Stimulated activated naive CD4-positive, alpha-beta T cell (primary cell): Measurements from ENCODE around the gene PKIG.

Source experiments
- DNase-seq, 6 experiments: peaks; one replicate each; lab custom pipeline; 2025; lab: John Stamatoyannopoulos, UW

Gene PKIG

DNA sequence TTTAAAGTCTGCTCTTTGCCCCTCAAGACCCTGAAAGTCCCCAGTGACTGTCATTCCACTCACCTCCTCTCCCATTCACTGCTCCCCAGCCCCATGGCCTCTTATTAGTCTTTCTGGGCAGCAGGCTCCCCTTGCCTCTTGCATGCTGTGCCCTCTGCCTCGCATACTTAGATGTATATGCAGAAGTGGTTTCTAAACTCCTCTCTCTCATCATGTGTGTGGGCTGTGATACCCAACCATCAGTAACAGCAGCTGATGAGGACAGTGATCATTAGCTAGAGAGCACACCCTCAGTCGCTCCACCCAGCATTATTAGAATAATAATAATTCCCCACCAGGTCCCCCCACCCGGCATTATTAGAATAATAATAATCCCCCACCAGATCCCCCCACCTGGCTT lies 14.5 kb downstream of the PKIG start:
- DNase-seq: no peak

DNA sequence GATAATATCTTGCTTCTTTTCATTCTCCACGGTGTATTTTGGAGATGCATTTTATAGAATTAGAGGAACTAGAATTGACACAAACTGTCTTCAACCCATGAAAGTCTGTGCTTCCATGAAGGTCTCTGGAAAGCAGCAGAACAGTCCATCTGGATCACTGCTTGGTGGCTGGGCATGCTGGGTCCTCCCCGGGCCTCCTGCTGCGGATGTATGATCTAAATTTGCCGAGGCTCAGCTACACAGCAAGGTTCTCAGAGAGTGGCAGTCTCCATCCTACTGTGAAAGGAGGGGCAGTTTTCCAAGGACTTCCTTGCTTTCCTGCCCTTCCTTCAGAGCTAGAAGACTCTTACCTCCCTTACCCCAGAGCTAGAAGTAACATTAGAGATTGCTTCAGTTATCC lies 15.1 kb downstream of the PKIG start:
- DNase-seq: no peak

DNA sequence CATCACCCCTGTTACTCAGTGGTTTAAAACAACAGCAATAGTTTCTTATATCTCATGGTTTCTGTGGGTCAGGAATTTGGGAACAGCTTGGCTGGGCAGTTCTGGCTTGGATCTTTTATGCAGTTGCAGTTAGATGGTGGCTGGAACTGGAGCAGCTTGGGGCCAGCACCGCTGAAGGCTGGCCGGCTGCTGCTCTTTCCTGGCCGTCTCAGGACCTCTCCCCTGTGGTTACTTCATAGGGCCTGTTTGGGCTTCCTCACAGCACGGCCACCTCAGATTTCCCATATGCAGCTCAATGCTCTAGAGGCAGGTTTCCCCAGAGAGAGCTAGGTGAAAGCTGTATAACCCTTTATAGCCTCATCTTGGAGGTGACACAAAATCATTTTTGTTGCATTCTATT lies 15.6 kb downstream of the PKIG start:
- DNase-seq: no peak

DNA sequence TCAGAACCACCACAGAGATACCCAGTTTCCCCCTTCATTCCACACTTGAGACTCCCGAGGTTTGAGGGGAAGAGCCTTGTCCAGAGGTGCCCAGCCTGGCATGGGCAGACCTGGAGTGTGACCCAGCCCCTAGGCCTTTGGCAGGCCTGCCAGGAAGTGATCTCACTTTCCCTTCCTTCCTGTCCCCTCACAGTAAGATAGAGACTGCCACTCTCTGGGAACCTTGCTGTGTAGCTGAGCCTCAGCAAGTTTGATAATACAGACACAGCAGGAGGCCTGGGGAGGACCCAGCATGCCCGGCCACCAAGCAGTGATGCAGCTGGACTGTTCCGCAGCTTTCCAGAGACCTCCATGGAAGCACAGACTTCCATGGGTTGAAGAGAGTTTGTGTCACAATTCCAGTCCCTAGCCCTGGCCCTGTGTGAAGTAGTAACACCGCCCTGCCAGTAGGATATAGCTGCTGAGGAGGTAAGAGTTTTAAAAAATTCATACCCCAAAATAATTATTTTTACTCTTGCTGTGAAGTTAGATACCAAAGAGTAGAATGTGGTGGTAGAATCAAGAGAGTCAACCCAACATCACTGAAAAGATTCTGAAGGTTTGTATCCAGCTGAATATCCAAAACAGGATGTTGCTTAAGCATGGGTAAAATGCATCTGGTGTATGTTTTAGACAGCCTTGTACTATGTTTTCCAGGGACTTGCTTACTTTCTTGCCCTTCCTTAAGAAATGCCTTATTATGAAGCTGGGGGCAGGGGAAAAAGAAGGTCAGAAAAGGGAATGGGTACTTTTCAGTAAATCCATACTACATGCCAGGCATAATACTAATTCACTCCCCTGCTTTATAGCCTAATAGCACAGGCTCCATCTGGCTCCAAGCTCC lies 16.3 kb downstream of the PKIG start:
- DNase-seq: peak in 1 of 6 experiments; percentile 18

DNA sequence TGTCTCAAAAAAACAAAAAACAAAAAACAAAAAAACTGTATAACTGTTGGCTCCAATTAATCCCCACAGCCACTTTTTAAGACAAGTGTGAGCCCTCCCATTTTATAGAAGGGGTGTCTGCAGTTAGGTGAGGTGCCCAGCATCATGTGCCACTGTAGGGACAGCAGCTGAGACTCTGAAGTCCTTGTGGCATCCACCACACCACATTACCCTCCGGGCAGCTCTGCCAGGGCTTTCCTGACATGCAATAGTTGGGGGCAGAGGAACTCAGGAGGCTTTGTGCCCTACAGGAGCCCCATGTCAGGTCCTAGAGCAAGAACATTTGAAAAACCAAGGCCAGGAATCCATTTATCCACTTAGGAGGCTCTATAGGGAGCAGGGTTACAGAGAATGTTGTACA lies 17.3 kb downstream of the PKIG start:
- DNase-seq: no peak

DNA sequence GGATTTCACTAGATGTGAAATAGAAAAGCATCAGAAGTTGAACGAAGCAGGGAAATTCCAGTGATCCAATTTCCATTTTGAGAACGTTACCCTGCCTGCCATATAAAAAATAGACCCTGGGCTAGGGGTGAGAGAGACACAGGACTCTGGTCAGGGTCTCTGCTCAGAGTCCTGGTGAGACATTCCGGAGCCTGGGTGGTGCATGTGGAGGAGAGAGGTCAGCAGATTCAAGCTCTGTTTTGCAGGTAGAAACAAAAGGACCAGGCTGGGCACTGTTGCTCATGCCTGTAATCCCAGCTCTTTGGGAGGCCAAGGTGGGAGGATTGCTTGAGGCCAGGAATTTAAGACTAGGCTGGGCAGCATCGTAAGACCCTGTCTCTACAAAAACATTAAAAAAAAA lies 17.9 kb downstream of the PKIG start:
- DNase-seq: no peak

DNA sequence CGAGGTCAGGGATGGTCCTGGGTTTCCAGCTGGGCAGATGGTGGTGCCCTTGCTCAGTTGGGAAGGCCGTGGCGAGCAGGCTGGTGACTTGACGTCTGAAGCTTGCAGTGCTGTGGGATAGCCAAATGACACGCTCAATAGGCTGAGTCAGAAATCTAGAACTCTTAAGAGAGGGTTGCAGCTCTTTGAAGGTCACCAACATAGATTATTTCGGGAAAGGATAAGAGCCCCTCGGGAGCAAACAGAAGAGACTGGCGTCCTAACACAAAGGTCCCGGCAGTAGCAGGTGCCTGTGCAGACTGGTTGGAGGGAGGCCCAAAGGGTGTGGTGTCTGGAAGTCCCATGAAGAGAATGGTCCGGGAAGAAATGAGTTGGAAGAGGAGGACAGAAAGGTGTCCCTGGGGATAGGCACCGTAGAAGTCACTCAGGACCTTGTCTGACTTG lies 18.4 kb downstream of the PKIG start:
- no peak for DNase-seq

DNA sequence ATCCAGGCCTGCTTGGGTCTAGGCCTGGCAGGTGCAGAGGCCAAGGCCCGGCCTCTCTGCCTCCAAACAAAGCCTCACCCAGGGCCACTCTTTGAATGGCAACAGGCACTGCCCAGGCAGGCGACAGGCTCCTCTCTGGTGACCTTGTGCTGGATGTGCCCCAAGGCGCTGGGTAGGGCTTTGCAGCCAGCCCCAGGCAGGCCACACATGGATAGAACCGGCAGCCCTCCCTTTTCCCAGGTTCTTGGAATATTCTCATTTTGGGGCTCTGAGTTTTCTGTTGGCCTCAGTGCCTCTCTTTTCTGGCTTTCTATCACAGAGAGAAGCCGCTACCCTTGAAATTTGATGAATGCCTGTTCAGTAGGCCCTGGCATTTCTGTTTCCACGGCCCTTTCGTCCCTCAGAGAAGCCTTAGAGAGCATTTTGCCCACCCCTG lies 18.9 kb downstream of the PKIG start:
- no peak for DNase-seq

DNA sequence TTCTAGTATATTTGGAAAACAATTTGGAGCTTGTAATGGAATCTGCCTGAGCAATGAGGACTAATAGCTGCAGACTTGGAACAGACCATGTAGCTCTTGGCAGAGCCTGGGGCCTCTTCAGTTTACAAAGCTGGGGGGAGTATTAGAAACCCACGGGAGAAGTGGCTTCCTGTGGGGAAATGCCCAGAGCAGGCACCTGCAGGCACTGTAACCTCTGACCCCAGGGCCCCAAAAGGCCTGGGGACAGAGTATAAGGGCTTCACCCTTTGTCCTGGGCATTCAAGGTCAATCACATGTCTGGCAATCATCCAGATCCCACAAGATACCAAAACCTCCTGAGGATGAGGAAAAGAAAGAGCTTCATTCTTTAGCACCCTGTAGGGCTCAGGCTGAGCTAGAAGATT lies 19.4 kb downstream of the PKIG start:
- DNase-seq: no peak

DNA sequence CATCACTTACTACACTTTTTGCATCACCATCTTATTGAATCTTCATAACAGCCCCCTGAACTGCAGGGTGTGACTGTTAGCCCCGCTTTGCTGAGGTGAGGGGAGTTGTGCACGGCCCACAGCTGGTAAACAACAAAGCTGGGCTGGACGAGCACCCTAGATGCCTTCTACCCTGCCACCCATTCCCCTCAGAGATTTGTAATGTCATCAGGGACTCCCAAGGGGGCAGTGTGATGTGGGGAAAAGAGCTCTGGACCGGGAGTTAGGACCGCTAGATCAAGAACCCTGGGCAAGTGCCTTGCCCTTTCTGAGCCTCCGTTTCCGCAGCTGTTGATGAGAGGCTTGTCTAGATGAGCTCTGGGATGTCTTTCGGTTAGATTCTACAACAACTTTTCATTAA lies 20.9 kb downstream of the PKIG start:
- DNase-seq: no peak

DNA sequence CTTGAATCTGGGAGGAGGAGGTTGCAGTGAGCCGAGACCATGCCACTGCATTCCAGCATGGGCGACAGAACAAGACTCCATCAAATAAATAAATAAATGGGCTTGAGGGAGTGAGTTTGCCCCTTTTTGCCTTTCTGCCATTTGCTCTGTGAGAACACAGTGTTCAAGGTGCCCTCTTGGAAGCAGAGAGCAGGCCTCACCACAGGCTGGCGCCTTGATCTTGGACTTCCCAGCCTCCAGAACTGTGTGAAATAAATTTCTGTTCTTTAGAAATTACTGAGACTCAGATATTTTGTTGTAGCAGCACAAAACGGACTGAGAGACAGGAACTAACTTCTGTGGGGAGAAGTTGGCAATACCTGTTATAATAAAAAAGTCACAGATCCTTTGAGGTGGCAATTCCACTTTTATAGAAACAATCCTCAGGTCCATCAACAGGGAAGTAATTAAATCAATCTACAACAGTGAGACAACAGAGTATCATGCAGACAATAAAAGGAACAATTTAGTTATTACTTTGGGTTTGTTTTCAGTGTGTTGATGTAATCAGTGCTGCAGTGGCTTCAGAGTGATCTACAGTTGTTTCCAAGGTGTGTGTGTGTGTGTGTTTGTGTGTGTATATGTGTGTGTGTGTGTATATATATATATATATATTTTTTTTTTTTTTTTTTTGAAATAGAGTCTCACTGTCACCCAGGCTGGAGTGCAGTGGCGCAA lies 24.5 kb downstream of the PKIG start:
- DNase-seq: no peak

DNA sequence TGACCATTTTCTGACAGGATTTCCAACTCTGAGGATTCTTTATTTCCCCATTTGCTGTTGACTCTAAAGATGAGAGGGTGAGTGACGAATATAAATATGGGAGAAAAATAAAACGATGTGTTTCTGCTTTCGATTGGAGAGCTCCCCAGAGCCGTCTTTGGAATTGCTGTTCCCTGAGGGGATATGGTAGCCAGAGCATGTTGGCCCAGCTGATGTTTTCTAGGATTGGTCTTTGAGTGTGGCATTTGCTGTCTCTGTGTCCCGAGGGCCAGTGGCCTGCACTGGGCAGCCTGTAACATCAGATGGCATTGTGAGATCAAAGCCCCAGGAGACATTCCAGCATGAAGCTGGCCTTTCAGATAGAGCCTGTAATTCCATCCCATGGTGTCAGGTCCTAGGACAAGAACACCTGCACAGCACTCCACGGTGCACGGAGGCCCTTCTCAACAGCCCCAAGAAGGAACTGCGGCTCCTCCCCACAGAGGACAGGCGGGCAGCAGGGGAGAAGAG lies 26.7 kb downstream of the PKIG start:
- no peak for DNase-seq

DNA sequence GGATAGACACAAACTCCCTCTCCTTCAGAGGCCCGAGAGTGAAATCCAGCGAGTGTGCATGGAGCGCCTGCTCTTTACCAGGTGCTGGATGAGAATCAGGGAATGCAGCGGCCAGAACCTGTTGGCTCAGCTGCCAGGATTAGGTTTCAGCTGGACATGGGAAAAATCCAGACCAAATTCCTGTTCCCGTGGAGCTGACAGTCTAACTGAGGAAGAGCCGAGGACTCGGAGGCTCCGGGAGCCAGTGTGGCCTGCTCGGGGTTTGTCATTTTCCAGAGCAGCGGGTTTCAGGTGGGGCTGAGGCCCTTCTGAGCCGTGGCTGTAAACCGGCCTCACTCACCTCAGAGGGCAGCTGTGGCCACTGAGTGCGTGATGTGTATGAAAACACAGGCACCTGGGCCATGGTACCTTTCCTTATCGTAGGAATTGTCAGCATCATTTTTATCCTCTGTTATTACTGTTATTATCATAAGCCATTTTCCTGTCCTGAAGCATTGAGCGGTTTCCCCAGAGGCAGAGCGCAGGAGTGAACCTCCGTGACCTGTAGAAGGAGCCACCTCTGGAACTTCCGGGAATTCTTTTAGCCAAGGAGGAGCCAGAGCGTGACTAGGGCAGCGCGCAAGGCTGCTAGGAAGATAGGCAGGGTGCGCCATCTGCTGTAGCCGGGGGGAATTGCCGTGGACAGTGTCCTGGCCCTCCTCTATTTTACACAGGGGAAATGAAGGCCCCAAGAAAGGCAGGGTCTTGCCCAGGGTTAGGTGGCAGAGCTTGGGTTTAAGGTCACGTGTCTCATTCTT lies 27.3 kb downstream of the PKIG start:
- DNase-seq: peak; percentile 65 to 82 (median 75)

DNA sequence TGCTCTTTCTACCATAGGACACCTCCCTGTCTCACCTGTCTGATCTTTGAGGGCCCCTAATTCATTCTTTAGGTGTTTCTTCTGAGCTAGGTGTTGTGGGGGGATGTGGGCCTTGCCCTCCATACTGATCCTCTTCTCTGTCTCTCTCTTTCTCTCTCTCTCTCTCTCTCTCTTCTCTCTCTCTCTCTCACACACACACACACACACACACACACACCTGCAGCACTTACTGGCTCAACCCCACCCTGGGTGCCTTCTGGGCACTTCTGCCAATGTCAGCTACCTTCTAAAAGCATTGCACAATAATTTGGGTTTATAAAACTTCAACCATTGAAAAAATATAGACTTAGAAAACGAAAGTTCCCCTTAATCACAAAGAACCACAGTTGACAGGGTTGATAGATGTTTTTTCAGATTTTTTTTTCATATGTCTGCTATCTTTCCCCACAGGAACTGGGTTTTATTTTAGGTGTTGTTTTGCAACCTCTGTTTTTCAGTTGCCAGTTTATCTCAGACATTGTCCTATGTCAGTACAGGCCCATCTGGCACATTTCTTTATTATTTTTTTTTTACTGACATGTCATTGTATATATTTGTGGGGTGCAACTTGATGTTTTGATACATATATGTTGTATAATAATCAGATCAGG lies 28.1 kb downstream of the PKIG start:
- DNase-seq: peak in 5 of 6 experiments; percentile 34 to 80 (median 68)

DNA sequence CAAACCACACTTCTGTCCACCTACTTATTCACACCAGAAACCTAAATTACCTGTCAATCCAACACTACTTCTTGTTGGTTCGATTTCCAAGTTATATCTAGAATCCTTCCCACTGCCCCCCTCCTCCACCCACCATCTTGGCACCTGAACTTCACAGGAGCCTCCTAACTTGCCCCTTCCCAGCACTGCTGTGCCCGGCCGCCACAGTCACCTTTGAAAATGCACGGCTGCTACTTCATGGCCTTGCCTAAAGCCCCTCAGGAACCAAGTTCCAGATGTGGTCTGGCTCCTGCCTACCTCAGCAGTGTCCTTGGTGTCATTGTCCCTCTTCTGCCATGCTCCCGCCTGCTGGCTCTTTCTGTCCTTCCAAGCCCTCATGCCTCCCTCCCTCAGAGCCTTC lies 31.2 kb downstream of the PKIG start:
- no peak for DNase-seq

DNA sequence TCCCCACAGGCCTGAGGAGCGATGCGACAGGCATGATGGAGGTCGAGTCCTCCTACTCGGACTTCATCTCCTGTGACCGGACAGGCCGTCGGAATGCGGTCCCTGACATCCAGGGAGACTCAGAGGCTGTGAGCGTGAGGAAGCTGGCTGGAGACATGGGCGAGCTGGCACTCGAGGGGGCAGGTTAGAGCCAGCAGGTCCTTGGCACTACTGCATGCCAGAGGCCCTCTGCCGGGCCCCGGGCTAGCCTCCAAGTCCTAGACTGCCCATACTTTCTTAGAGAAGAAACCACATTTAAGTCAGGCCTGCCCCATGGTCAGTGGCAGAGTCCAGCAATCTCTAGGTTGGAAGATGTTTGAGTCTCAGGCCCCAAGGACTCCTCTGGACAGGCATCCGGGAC lies 32.1 kb downstream of the PKIG start:
- DNase-seq: no peak

DNA sequence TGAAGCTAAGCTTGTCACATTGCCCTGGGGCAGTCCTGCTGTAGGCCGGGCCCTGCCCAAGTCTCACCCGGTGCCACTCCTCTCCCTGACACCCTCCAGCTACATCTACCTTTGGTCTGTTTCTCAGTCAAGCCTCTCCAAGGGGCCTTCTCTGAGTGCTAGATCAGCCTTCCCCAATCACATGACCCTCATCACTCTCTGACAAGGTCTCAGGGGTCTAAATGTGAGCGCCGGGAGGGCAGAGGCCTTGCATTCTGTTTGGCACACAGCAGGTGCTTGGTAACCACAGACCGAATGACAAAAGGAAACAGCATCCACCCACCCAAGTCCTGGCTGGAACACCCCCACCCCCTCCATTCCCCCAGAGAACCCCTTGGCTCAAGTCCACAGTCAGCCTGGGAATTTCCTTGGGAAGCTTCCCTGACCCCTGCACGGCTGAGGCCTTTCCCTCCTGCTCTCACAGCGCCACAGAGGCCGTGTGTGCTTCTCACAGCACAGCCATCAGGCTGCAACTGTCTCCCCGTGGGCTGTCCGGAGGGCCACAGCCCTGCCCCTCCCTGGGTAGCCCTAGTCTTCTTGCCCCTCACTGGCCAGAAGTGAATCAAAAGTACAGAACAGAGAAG lies 32.9 kb downstream of the PKIG start:
- peak in 2 of 6 experiments; percentile 11 to 14 for DNase-seq

DNA sequence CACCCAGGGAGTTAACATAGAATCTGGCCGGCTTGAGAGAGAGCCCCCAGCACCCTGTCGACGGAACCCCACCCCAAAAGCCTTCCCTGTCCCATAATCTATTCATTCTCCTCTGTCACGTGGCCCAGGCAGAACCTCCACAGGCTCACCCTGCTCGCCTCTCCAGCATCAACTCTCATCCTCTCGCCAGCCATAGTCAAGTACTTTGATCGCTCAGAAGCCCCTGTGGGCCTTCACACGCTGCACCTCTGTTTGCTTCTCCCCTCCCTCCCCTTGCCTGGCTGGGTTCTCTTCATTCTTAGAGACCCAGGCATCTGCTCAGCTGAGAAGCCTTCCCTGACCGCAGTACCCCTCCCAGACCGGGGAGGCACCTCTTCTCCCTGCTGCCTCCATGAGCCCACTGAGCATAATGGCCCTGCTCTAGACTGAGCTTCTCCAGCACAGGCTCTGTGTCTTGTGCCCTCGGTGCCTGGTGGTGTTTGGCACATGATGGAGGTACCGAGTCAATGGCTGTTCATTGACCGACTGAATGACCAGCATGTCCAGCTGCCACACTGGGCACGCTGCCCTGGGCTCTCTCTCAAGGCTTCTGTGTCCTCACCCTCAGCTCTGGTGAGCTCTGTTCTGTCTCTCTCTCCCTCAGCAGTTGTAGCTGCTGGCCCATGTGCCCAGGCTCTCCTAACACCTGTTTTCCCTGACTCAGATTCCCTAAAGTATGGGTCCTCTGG lies 33.7 kb downstream of the PKIG start:
- no peak for DNase-seq

DNA sequence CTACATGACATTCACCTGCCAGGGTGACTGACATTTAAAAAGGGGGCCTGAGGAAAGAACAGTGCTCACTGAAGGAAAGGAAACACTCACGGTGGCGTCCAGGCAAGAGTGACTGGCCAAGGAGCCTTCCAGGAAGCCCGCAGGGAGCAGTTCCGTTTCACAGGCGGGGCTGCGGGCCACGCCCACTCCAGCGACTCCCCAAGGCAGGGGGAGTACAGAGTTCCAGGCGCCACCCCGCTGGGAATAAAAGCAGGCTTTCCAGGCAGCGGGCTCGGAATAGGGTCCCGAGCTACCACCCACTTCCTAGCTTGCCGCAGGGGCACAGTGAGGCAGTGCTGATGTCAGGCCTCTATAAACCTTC lies 34.2 kb downstream of the PKIG start:
- no peak for DNase-seq

DNA sequence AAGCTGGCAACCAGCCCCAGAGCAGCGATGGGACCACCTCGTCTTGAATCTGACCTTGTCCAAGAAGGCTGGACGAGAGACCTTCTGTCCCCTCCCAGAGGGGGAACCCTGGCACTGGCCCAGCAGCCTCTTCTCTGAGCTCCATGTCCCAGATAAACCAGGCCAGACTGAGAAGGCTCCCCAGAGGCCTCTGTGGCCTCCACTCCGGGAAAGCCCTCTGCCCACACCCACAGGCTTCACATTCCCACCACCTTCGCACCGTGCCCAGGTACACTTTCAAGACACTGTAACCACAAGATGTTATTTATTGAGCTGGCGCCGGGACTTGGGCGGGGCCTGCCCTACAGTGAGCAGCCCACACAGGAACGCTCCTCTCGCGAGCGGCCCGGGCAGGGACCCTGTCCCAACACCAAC lies 35.9 kb downstream of the PKIG start:
- DNase-seq: peak in 5 of 6 experiments; percentile 12 to 25 (median 19)

DNA sequence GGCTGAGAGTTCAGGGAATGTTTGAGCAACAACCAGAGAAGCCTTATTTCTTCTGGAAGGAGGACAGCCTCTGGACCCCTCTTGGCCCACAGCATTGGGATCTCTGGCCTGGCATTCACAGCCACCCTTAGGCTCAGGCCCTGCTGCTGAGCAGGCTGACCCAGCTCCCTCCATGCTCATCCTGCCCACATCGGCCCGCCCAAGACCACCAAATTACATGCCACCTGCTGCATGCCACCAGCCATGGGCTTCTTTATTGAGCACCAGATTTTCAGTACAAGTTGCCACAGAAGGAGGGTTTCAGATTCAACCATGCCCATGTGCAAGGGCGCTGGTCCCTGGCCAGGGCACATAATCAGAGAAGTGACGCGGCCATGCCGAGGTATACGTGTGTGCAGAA lies 36.9 kb downstream of the PKIG start:
- no peak for DNase-seq
